ENCODE data around the gene RUFY1.

RUFY1 gene

DNA sequence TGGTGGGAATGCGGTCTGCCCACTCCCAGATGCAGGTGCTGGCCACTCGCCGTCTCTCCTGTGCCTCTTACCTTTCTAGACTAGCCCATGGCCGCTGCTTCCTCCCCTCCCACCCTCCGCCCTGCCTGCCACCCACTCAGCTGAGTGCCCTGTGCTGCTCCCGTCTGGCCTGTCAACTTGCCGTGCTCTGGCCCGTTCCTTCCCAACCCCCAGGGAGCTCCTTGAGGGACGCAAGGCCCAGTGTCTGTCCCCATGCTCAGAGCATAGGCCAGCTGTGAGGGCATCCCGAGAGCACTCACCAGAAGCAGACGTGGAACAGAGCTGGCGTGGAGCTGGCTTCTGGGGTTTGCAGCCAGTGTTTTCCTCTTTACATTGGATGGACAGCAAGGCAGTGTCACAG is 53.0 kb downstream of the RUFY1 start:
- DNase-seq (ENCODE audit: low read depth in 3 of 3), result no peak

- no peak for DNase-seq (ENCODE audit: low read depth in 3 of 3)
Observed at GRCh38 chr5:179605026-179605833, 54.9 kb downstream of the RUFY1 start.

- DNase-seq (ENCODE audit: low read depth in 3 of 3), result no peak
Observed at GRCh38 chr5:179606071-179606909, 55.9 kb downstream of the RUFY1 start.

- no peak for DNase-seq (ENCODE audit: low read depth in 3 of 3)
Observed at GRCh38 chr5:179606910-179607159, 56.5 kb downstream of the RUFY1 start.

- no peak for DNase-seq (ENCODE audit: low read depth in 3 of 3)
Observed at GRCh38 chr5:179607160-179607931, 57.0 kb downstream of the RUFY1 start.

- no peak for DNase-seq (ENCODE audit: low read depth in 3 of 3)
Observed at GRCh38 chr5:179608131-179608581, 57.8 kb downstream of the RUFY1 start.

DNA sequence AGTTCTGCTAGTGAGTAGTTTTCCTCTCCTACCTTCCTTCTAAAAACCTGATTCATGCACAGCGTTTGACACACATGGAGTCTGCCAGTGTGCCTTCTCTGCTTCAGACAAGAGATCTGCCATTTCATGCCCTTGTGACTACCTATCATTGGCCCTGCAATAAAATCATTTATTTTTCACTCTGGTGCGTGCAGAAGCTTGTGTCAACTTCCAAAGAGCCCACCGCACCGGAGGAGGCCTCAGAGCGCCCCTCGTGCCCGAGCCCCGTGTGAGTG is 59.4 kb downstream of the RUFY1 start:
- no peak for DNase-seq (ENCODE audit: low read depth in 3 of 3)

DNA sequence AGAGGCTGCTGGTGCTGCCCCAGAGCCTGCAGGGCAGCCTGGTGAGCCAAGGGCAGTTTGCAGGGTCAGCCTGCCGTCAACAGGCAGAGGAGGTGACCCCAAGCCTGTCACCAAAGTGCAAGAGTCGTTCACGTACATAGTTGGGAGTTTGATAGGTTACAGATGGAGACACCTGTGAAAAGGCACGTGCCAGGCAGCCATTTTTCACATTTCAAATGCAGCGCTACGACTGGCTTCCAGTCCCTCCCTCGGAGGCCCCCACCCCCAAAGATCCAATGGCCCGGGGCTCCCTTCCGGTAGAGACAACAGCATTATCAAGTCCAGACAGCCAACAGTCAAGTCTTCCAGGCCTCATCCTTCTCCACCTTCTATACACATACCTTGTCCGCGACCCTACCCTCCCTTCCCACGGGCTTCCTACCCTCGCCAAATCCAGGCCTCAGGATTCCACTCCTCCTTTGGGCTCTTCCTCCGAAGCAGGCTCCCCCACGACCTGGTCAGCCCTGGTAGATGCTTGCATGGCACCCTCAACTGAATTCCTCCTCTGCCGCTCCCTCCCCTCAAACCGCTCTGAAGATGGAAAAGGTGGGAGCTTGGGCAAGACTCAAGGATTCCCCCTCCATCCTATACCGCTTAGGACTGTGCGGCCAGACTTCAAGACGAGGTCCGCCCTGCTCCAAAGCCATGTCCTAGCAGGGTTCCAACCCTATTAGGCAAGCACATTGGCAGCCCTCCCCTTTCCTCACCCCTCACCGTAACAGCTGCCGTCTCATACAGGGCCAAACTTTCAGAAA is 60.0 kb downstream of the RUFY1 start:
- no peak for DNase-seq (ENCODE audit: low read depth in 3 of 3)

DNA sequence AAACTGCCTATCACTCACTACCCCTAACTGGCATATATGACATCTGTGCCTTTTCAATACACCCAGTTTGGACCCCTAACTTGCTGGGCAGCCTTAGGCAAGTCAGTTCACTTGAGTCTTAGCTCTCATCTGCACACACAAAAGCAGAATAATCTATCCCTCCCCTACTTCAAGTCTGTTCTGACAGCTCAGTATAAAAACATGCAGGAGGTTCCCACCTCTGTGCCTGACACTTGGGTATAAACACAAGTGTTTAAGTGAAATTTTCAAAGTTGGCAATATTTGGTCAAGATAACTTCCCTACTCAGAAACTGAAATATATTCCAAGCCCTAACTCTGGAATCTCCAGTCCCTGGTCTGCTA is 60.5 kb downstream of the RUFY1 start:
- DNase-seq (ENCODE audit: low read depth in 3 of 3), result no peak

GRCh38 chr5:179612577-179613459 is 62.5 kb downstream of the RUFY1 start:
- DNase-seq (ENCODE audit: low read depth in 3 of 3), result no peak

GRCh38 chr5:179613460-179614071 is 63.2 kb downstream of the RUFY1 start:
- no peak for DNase-seq (ENCODE audit: low read depth in 3 of 3)

DNA sequence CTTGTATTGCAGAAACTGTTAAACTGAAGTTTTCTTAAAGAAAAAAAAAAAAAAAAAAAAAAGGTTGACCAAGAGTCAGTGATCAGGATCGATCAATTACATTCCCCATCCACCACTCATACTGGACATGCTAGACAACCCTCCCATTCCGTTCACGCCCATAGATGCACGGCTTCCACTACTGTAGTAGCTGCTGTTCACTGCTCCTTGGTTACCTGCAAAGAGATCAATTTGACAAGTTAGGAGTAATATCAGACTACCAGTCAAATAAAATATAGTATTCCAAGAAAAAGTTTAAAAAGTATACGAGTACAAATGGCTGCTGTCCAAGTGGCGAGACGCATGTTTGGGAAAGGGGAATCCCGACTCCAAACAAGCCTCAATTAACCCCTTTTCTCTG is 64.4 kb downstream of the RUFY1 start:
- DNase-seq (ENCODE audit: low read depth in 3 of 3), result no peak

DNA sequence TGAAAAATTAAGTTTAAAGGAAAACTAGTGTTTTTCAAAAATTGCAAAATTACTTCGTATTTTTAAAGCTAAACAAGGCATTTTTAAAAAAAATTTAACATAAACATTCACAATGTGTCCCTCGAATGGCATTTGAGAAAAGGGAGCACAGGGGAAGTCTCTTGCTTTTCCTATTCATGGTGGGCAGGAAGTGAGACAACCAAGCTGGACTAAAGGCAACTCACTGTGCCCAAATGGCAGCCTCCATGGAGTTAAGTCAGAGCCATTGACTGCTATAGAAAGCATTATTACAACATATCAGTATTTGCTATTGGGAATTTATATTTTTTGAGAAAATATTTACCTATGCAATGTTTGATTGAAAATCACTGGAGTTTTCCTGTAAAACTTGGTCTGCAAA is 64.8 kb downstream of the RUFY1 start:
- no peak for DNase-seq (ENCODE audit: low read depth in 3 of 3)

DNA sequence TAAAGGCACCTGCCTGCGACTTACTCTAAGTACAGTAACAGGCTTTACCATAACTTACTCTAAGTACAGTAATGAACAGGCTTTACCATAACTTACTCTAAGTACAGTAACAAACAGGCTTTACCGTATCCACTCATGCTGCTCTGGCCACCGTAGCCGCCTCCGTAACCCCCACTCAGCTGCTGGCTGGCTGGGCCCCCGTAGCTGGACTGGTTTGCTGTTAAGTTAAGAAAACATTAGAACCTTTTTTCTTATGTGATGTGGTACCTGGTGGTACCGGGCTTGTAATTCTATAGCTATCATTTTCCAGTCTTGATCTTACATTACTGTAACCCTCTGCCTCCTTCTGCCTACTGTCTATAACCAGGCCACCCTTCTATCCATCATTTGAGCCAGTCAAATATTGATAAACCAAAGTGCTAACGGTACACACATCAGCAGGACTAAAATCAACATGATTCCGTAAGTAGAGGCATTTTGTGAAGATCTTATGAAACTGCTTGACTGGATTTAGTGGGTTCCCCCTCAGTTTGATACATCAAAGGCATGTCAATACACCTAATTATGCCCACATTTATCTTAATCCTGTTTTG is 65.7 kb downstream of the RUFY1 start:
- DNase-seq (ENCODE audit: low read depth in 3 of 3), result no peak

GRCh38 chr5:179617930-179618329 is 67.6 kb downstream of the RUFY1 start:
- DNase-seq (ENCODE audit: low read depth in 3 of 3), result no peak

DNA sequence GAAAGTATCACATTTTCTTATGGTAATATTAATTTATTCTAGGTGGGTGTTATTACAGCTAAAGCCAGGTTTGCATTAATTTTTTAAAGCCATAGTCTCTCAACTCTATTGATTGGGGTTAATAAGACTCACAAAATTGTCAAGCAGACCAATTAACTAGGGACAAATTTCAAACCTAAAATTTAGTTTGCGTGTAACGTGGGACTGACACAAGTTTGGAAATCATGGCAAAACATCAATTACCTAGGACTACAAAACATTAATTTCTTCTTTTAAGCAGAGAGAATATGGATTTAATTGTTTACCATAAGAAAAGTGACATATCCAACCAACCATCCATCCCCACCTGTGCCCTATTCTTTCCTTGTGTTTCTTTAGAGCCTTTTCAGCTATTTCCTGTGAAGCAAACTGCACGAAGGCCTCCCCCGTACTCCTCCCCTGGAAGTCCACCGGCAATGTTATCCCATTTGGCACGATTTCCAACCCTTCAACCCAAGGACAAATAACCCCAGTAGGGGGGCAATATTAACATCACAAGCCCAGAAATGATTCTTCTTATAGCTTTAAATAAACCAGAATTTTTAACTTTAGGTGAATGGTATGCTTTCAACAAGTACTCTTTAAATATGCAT is 68.7 kb downstream of the RUFY1 start:
- no peak for DNase-seq (ENCODE audit: low read depth in 3 of 3)

GRCh38 chr5:179619776-179620175 is 69.4 kb downstream of the RUFY1 start:
- no peak for DNase-seq (ENCODE audit: low read depth in 3 of 3)

GRCh38 chr5:179620293-179620692 is 69.9 kb downstream of the RUFY1 start:
- no peak for DNase-seq (ENCODE audit: low read depth in 3 of 3)

DNA sequence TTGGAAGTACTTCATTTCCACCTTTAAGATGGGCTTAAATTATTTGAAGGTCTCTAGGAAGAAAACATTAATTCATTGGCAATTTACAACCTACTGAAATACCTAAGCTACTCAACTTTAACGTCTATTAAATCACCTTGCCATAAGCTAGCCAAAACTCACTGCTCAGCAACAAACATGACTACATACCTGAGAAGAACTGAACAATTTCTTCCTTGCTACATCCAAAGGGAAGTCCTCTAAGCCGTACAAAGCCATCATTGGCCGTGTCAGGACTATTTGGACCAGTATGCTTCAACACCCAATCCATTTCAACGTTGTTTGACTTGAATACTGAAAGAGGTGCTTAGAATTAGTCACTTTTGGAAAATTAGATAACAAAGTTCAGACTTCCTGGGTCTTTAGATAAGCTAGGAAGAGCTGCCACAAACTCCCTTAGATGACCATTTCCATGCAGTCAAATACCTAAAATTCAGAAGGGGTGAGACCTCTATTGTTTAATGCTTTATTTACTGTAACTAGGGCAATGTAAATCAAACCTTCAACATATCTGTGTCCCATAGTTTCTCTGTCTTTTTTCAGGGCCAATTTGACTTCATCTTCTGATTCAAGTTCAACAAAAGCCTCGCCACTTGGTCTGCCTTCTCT is 70.5 kb downstream of the RUFY1 start:
- no peak for DNase-seq (ENCODE audit: low read depth in 3 of 3)
